ENCODE measurements around the gene PLCL1.

Gene PLCL1

GRCh38 chr2:197838036-197838435, 33.6 kb downstream of the PLCL1 start:
- H3K4me2 ChIP-seq = peak overlapping the region; percentile 94
- H3K27me3 ChIP-seq (ENCODE audit: insufficient read depth, low read depth) = no peaks in the 10 kb centered on the region
- no peaks in the 10 kb centered on the region for H3K79me2 ChIP-seq (ENCODE audit: insufficient read depth, low read depth)
- H3K4me3 ChIP-seq (IDR thresholded peaks at IDR 0.05; ENCODE audit: insufficient read depth, low read depth, low read length) = peak overlapping the region; percentile 22
- H3K4me1 ChIP-seq (ENCODE audit: low read depth, poor library complexity, severe bottlenecking) = peaks cover 64% of the 10 kb centered on the region
- H3K9ac ChIP-seq = peak overlapping the region; percentile 47; the same call in 1 of the 2 replicates
- no peak for TF ChIP-seq CTCF (conservative IDR thresholded peaks at IDR 0.05; ENCODE audit: low read depth, low read length)
- H3K27ac ChIP-seq = peak overlapping the region; percentile 72
- no peaks in the 10 kb centered on the region for H4K20me1 ChIP-seq (ENCODE audit: insufficient read depth)
- no peaks in the 10 kb centered on the region for H3K36me3 ChIP-seq (ENCODE audit: insufficient read depth)
- H2AFZ ChIP-seq (ENCODE audit: low read depth) = peak overlapping the region; percentile 34

- Histone ChIP-seq H3K4me3 (IDR thresholded peaks at IDR 0.05; ENCODE audit: insufficient read depth, low read depth, low read length) (peak overlapping the region; percentile 22), H3K9ac (peak overlapping the region; percentile 47; the same call in 1 of the 2 replicates), H3K27me3 (ENCODE audit: insufficient read depth, low read depth) (no peaks in the 10 kb centered on the region), H3K4me2 (peak overlapping the region; percentile 94), H4K20me1 (ENCODE audit: insufficient read depth) (no peaks in the 10 kb centered on the region), H2AFZ (ENCODE audit: low read depth) (peak overlapping the region; percentile 34), H3K4me1 (ENCODE audit: low read depth, poor library complexity, severe bottlenecking) (peaks cover 65% of the 10 kb centered on the region), H3K79me2 (ENCODE audit: insufficient read depth, low read depth) (no peaks in the 10 kb centered on the region), H3K36me3 (ENCODE audit: insufficient read depth) (no peaks in the 10 kb centered on the region), H3K27ac (peak overlapping the region; percentile 72)
- TF ChIP-seq CTCF (conservative IDR thresholded peaks at IDR 0.05; ENCODE audit: low read depth, low read length) = no peak
Observed at GRCh38 chr2:197838579-197838978, 34.2 kb downstream of the PLCL1 start.

GRCh38 chr2:197839327-197839726, 34.9 kb downstream of the PLCL1 start:
- peak overlapping the region; percentile 34; the same call in 1 of the 2 replicates for H2AFZ ChIP-seq (ENCODE audit: low read depth)
- H3K27ac ChIP-seq = peak overlapping the region; percentile 72

GRCh38 chr2:197839856-197840255, 35.5 kb downstream of the PLCL1 start:
- Histone ChIP-seq H3K27me3 (ENCODE audit: insufficient read depth, low read depth) (no peaks in the 10 kb centered on the region), H4K20me1 (ENCODE audit: insufficient read depth) (no peaks in the 10 kb centered on the region), H3K27ac (peak overlapping the region; percentile 72; the same call in 1 of the 2 replicates), H3K9ac (no peak overlapping the region; the same call in 1 of the 2 replicates), H3K36me3 (ENCODE audit: insufficient read depth) (no peaks in the 10 kb centered on the region), H3K79me2 (ENCODE audit: insufficient read depth, low read depth) (no peaks in the 10 kb centered on the region), H3K4me1 (ENCODE audit: low read depth, poor library complexity, severe bottlenecking) (peaks cover 71% of the 10 kb centered on the region), H3K4me3 (IDR thresholded peaks at IDR 0.05; ENCODE audit: insufficient read depth, low read depth, low read length) (no peak overlapping the region), H2AFZ (ENCODE audit: low read depth) (0 out of 2 replicates have a peak overlapping the region, but pooled peaks have one; percentile 34), H3K4me2 (peak overlapping the region; percentile 94)
- no peak for TF ChIP-seq CTCF (conservative IDR thresholded peaks at IDR 0.05; ENCODE audit: low read depth, low read length)

More at GRCh38 chr2:197839327-197839726, 34.9 kb downstream of the PLCL1 start:
- H3K4me2 ChIP-seq = peak overlapping the region; percentile 94
- peak overlapping the region; percentile 47; the same call in 1 of the 2 replicates for H3K9ac ChIP-seq
- H3K27me3 ChIP-seq (ENCODE audit: insufficient read depth, low read depth) = no peaks in the 10 kb centered on the region
- H3K79me2 ChIP-seq (ENCODE audit: insufficient read depth, low read depth) = no peaks in the 10 kb centered on the region
- H3K36me3 ChIP-seq (ENCODE audit: insufficient read depth) = no peaks in the 10 kb centered on the region
- no peaks in the 10 kb centered on the region for H4K20me1 ChIP-seq (ENCODE audit: insufficient read depth)
- H3K4me3 ChIP-seq (IDR thresholded peaks at IDR 0.05; ENCODE audit: insufficient read depth, low read depth, low read length) = no peak overlapping the region
- no peak for TF ChIP-seq CTCF (conservative IDR thresholded peaks at IDR 0.05; ENCODE audit: low read depth, low read length)
- H3K4me1 ChIP-seq (ENCODE audit: low read depth, poor library complexity, severe bottlenecking) = peaks cover 66% of the 10 kb centered on the region

Data from KMS-11 (cell line).